ENCODE measurements around the gene TBC1D8.
"Not testable (repeated sequence)": the region's sequence is repeated elsewhere in the genome, so short reads cannot be mapped to it uniquely, and the experiment has no call there.

TBC1D8 gene

DNA sequence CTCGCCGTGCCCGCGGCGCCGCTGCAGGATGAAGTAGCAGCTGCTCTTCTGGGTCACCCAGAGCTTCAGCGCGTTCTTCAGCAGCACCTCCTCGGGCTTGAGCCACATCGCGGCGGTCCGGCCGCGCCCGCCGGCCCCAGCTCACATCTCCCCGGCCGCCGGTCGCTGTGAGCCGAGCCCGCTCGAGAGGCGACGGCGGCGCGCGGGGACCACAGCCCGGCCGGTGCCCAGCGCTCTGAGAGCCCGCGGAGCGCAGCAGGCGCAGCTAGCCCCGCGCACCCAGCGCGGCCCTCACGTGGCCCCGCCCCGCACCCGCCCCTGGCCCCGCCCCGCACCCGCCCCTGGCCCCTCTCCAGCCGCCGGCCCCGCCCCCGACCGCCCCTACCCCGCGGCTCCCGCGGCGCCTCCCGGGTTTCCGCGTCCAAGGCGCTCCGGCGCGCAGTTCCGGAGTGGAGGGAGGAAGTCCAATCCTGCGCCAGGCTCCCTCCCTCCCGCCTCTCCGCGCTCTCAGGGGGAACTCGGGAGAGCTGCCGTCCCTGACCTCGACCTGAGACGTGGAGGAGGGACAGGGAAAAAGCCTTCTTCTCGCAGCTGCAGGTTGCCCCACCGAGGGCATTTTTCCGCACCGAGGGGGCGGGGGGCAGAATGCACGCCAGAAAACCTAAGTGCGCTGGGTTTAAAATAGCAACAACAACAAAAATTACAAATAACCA is at the start of gene TBC1D8:
TBC1D8 (minus strand) TSS at position 237 of the 713 bp plus-strand sequence; CDS start at position 108, 129 bp downstream.
- in situ Hi-C loops (cut with MboI; ENCODE audit: low sequenced_read_pairs), result no loop called here

DNA sequence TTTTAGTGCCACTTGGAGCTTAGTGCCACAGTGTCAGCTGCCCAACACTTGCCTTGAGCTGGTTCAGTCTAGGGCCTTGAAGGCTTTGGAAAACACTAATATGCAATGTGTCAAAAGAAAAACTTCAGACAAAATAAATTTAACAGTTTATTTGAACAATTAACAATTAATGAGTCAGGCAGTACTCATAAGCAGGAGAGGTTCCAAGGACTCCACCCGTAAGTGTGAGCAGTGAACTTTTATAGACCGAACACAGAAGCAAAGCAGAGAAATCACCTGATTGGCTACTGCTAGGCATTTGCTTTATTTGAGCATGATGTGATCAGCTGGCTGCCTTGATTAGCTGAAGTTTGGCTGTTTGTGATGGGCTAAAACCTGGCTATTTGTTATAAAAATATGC is 49.5 kb upstream of the TBC1D8 start:
- in situ Hi-C loops (cut with MboI; ENCODE audit: low sequenced_read_pairs), result loop anchor here (25.0 kb wide), 1 partner anchor 163 kb away; no protein-coding TSS in a partner anchor

DNA sequence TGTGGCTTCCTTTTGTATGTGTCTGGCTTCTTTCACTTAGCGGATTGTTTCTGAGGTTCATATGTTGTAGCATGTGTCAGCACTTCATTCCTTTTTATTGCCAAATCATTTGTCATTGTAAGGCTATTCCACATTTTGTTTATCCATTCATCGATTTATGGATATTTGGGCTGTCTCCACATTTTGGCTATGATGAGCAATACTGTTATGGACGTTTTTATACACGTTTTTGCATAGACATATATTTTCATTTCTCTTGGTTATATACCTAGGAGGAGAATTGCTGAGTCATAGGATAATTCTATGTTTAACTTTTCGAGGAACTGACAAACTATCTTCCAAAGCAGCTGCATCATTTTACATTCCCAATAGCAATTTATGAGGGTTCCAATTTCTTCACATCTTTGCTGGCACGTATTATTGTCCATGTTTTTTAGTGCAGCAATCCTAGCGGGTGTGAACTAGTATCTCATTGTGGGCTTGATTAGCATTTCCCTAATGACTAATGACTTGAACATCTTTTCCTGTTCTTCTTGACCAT is 48.1 kb upstream of the TBC1D8 start:
- in situ Hi-C loops (cut with MboI; ENCODE audit: low sequenced_read_pairs), result no loop called here

DNA sequence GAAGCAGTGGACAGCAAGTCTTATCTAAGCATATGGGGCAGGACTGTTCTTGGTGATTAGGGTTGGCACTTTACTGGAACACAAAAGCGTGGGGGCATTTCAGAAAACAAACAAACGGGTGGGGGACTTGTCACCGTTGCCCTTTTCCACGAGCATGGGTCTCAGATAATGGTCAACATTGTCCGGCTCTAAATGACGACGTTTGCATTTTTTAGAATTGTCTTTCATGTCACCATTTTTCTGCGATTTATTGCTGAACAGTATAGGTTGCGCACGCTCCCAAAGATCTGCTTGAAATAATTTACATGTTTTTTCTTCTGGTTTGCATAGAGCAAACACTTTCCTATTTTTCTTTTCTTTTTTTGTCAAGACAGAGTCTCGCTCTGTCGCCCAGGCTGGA is 46.6 kb upstream of the TBC1D8 start:
- in situ Hi-C loops (cut with MboI; ENCODE audit: low sequenced_read_pairs), result no loop called here

DNA sequence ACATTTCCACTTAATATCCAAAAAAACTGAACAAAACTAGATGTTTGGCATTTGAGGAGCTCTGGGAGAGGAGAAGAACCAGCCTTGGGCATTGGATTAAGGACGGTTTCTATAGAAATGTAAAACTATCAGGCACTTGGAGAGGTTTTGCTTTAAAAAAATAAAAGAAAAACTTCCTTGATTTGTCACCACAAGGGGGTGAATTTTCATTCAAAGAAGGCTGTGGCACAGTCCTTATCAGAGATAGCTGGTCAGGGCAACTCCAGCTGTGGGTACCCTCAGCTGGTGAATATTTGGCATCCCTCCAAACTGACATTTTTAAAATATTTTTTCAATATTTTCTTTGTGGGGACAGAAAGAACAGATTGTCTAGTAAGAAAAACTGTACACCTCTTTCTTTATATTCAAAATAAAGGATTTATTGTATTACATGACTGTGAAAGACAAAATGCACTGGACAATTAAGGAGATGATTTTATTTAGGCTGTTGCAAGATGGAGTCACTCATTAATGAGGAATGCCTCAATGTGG is 46.1 kb upstream of the TBC1D8 start:
- in situ Hi-C loops (cut with MboI; ENCODE audit: low sequenced_read_pairs), result no loop called here

DNA sequence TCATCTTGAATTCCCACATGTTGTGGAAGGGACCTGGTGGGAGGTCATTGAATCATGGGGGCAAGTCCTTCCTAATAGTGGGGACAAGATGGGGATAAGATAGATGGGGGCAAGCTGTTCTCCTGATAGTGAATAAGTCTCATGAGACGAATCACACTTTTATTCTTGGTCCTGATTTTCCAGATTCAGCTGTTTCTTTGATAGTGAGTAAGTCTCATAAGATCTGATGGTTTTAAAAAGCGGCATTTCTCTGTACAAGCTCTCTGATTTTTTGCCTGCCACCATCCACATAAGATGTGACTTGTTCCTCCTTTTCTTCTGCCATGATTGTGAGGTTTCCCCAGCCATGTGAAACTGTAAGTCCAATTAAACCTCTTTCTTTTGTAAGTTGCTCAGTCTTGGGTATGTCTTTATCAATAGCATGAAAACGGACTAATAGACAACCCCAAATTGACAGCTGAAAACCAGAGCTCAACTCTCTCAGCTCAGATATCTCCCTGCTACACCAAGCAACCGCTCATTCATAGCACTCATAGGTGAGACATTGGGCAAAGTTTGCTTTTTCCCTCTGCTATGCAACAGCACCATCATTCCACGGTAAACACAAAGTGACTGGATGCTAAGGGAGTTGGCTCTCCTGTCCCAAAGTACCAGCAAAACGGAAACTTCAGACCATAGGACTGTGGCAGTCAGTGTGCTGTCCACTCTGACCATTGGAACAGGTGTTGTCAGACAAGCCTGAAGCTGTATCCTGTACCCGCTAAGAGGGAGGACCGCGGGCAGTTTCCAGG is 44.9 kb upstream of the TBC1D8 start:
- in situ Hi-C loops (cut with MboI; ENCODE audit: low sequenced_read_pairs), result no loop called here

DNA sequence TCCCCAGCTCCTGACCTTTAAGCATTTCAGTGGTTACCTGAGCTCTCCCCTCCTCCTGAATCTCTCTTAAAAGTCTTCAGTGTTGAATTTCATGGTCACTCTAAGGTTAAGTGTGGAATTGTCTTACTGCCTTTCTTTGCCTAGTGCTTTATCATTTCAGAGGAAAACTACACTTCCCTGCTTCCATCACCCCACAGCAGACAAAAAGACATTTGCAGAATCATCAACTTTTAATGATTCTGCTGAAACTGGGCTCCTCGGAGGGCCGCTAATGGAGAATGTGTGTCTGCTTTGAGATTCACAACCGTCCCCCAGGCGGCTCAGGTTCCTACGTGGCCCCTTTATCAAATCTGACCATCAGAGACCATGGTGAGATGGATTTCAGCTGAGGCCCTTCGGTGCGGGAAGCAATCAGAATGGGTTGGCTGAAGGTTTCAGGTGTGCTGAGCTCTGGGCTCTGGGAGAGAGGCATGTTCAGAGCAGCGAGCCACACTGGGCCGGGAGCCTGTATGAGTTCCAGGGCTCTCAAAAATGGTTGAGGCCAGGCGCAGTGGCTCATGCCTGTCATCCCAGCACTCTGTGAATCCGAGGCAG is 41.9 kb upstream of the TBC1D8 start:
- in situ Hi-C loops (cut with MboI; ENCODE audit: low sequenced_read_pairs), result no loop called here

DNA sequence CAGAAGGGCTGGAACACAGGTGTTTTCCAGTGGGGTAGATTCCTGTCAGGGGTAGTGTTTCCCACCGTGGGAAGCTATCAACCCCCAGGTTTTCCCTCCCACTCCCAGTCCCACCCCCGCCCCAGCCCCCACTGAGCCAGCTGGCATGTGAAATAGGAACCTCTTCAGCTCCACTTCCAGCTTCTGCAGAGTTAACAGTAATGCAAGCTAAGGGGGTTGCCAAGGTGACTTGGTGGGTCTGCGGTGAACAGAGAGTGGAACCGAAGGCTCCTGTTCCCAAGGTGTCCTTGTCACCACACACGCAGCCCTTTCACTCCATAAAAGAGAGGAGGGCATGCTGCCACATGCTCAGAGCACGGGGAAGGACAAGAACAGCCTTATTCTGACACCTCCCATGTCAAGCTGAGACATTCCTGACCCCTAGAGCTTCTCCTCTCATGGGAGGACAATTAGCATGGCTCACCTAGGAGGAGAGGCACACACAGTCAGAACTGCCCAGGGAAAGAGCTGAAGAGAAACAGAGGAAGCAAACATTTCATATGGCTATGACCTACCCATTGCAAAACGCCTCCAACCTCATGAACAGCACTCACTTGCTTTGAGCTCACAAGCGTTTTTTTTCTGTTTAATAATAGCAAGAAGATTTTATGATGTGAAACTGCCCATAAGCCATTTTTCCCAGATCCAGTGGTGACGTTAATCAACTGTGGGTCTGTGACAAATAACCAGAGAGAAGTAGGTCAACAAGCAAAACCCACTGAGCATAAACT is 39.8 kb upstream of the TBC1D8 start:
- in situ Hi-C loops (cut with MboI; ENCODE audit: low sequenced_read_pairs), result no loop called here

DNA sequence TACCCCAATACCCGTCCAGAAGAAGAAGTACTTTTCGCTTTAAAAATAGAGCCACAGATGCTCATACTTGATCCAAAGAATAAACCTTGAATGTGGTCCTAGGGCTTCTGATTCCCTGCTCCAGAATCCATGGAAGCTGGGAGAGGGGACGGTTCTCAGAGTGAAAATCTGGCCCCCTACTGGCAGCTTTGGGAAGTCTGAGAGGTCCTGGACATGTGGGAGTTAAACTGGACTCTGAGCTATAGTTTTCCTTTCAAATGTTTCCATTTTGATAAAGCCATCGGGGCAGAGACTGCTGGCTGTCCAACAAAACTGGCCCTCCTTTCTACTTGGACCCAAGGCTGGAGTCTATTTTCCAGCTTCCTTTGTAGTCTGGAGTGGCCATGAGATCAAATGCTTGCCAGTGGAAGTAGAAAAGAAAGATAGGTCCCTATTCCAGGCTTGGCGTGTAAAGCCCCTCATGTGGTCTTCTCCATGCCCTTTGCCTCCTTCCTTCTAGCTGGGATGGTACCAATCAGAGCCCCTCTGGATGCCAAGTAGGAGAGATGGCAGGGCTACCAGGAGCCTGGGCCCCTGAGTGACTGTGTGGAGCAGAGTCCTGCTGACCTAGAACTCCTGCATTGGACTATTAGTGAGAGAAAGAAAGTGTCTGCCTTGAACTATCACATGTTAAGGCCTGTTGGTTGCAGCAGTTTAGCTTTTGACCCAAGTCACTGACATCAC is 37.7 kb upstream of the TBC1D8 start:
- in situ Hi-C loops (cut with MboI; ENCODE audit: low sequenced_read_pairs), result no loop called here

DNA sequence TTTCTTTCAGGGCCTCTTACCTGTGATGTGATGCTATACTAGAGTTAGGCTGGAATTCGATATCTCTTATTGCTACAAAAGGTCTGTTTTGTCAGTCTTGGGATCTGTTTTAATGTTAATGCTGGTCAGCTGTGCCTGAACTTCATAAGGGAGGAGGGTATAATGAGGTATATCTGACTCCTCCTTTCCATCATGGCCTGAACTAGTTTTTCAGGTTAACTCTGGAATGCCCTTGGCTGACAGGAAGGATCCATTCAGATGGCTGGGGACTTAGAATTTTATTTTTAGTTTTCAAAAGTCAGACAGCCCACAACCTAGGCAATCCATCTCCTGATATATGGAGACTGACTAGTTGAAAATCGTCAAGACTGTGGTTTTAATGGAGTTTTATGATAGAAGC is 35.9 kb upstream of the TBC1D8 start:
- in situ Hi-C loops (cut with MboI; ENCODE audit: low sequenced_read_pairs), result no loop called here

DNA sequence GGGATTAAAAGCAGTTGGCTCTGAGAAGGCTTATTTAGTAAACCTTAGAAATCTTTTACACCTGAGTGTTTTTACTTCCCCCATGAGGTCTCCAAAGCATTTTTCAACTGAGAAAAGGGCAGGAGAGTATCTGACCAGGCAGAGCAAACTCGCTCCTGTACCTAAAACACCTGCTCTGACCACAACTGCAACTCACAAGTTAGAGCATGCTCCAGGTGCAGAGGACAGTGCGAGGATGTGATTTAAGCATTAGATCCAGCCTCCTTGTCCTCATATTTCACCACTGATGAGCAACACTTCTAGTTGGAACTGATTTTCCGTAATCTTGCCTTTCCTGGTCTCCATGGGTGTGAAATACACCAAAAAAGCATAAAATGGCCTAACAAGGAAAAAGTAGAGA is 34.5 kb upstream of the TBC1D8 start:
- in situ Hi-C loops (cut with MboI; ENCODE audit: low sequenced_read_pairs), result no loop called here

DNA sequence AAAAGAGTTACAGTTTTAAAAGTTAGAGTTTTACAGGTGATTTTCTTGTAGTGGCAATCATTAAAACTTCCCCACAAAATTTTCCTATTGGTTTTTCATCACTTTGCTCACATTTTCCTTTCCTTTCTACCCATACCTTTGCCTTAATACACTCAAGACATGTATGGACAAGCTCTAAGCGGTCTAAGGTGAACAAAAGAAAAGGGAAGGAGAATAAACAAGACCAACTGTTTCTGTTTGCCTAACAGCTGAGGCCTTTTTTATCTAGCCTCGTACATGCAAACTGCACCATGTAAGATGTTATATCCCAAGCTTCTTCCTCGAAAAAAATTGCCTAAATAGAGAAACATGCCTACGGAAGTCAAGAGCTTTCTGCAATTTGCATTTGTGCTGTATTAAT is 33.9 kb upstream of the TBC1D8 start:
- in situ Hi-C loops (cut with MboI; ENCODE audit: low sequenced_read_pairs), result no loop called here

DNA sequence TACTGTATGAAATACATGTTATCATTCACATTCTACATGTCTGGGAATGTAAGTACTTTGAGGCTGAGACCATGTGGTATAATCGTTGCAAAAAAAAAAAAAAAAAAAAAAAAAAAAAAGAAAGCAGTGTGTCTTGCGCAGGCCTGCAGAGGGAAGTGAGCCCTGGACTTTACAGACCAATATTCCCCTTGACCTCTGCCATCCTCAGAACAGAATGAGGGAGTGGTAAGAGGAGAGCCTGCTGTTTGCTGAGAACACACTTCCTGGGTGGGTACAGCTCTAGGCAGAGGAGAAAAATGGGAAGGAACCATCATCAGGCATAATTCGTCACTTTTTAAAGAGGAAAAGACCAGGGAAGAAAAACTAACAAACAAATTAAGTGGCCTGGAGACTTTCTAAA is 28.8 kb upstream of the TBC1D8 start:
- in situ Hi-C loops (cut with MboI; ENCODE audit: low sequenced_read_pairs), result no loop called here

DNA sequence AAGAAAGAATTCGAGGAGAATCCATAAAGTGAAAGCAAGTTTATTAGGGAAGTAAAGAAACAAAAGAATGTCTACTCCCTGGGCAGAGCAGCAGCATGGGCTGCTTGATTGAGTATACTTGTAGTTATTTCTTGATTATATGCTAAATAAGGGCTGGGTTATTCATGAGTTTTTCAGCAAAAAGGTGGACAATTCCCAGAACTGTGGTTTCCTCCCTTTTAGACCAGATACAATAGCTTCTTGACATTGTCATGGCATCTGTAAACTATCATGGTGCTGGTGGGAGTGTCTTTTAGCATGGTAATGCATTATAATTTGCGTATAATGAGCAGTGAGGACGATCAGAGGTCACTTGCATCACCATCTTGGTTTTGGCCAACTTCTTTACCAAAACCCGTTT is 25.6 kb upstream of the TBC1D8 start:
- in situ Hi-C loops (cut with MboI; ENCODE audit: low sequenced_read_pairs), result no loop called here

DNA sequence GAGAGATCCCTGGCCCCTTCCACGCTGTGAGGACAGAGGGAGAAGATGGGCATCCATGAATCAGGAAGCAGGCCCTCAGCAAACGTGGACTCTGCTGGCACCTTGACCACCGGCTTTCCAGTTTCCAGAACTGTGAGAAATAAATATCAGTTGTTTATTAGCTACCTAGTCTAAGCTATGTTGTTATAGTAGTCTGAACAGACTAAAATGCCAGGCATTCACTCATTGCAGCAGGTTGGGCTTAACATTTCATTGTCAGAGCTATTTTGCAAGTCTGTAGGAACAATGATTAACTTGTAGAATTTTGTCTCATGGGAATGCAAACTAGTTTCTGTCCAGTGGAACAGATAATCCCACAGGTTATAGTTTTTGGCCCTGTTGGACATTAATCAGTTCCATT is 24.8 kb upstream of the TBC1D8 start:
- in situ Hi-C loops (cut with MboI; ENCODE audit: low sequenced_read_pairs), result no loop called here

DNA sequence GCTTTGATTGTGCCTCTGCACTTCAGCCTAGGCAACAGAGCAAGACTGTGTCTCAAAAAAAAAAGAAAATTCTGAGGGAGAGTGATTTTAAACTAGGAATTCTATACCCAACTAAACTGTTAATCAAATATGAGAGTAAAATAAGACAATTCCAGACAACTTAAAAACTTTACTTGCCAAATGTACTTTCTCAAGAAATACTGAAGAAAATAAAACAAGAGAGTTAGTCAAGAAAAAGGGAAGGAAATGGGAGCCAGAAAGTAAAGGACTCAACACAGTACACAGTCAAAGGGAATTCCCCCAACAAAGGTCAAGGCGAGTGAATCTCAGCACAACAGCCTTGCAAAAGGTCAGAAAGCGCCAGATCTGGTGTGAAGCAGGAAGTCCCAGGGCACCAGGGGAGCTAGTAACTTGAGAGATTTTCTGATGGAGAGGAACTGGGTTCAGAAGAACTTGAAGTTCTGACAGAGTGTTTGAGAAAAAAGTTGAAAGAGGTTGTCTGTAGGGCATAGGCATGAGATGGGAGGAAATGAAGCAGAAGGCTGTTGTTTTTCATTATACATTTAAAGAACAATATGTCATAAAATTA is 22.6 kb upstream of the TBC1D8 start:
- in situ Hi-C loops (cut with MboI; ENCODE audit: low sequenced_read_pairs), result no loop called here

DNA sequence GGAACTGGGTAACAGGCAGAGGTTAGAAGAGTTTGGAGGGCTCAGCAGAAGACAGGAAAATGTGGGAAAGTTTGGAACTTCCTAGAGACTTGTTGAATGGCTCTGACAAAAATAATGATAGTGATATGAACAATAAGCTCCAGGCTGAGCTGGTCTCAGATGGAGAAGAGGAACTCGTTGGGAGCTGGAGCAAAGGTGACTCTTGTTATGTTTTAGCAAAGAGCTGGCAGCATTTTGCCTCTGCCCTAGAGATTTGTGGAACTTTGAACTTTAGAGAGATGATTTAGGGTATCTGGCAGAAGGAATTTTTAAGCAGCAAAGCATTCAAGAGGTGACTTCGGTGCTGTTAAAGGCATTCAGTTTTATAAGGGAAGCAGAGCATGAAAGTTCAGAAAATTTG is 18.6 kb upstream of the TBC1D8 start:
- in situ Hi-C loops (cut with MboI; ENCODE audit: low sequenced_read_pairs), result not testable (repeated sequence)

DNA sequence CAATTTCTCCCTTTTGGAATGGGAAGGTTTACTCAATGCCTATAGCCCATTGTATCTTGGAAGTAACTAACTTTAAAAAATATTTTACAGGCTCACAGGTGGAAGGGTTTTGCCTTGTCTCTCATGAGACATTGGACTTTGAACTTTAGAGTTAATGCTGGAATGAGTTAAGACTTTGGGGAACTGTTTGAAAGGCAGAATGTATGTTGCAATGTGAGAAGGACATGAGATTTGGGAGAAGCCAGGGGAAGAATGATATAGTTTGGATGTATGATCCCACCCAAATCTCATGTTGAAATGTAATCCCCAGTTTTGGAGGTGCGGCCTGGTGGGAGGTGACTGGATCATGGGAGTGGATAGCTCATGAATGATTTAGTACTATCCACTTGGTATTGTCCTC is 17.5 kb upstream of the TBC1D8 start:
- in situ Hi-C loops (cut with MboI; ENCODE audit: low sequenced_read_pairs), result no loop called here

DNA sequence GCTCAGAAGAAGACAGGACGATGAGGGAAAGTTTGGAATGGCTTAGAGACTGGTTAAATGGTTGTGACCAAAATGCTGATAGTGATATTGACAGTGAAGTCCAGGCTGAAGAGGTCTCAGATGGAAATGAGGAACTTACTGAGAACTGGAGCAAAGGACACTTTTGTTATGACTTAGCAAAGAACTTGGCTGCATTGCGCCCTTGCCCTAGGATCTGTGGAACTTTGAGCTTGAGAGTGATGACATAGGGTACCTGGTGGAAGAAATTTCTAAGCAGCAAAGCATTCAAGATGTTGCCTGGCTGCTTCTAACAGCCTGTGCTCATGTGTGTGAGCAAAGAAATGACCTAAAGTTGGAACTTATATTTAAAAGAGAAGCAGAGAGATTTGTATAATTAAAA is 16.4 kb upstream of the TBC1D8 start:
- in situ Hi-C loops (cut with MboI; ENCODE audit: low sequenced_read_pairs), result not testable (repeated sequence)

DNA sequence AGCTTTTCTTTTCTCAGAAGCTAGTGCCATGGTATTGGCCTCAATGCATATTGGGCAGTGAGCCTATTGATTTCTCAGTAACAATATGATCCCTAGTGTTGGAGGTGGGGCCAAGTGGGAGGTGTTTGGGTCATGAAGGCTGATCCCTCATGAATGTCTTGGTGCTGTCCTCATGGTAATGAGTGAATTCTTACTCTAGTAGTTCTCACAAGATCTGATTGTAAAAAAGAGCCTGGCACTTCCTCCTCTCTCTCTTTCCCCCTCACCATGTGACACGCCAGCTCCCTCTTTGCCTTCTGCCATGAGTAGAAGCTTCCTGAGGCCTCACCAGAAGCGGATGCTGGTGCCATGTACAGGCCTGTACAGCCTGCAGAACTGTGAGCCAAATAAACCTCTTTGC is 12.8 kb upstream of the TBC1D8 start:
- in situ Hi-C loops (cut with MboI; ENCODE audit: low sequenced_read_pairs), result no loop called here
